H9 (cell line): Measurements from ENCODE around the gene GDPD2. TPM values are rescaled to one million over a fixed set of nuclear protein-coding genes. Genes with fewer than 3 reads are reported as not detected.

Experiments
- DNase-seq: peaks from one replicate; pipeline ENCODE4 v3.0.0-alpha.2; 2017
- H2AFZ ChIP-seq: one replicate; pipeline ENCODE4 v1.6.1; 2013; ENCODE audit warnings: mild to moderate bottlenecking, low read length, control low read depth, moderate library complexity
- H2AK5ac ChIP-seq: 2 replicates; pipeline ENCODE4 v1.6.1; 2013; ENCODE audit warnings: low read length, control low read depth, mixed read lengths; ENCODE audit not compliant: insufficient read length
- H2BK120ac ChIP-seq: one replicate; pipeline ENCODE4 v1.6.1; 2013; ENCODE audit warnings: low read depth, mild to moderate bottlenecking, low read length, control low read depth, inconsistent platforms; ENCODE audit not compliant: poor library complexity, severe bottlenecking
- H2BK12ac ChIP-seq: 2 replicates; pipeline ENCODE4 v1.6.1; 2013; ENCODE audit warnings: low read length, control low read depth, mixed read lengths, low read depth; ENCODE audit not compliant: insufficient read length
- H2BK15ac ChIP-seq: 2 replicates; pipeline ENCODE4 v1.6.1; 2013; ENCODE audit warnings: low read depth, low read length, control low read depth
- H2BK20ac ChIP-seq: one replicate; pipeline ENCODE4 v1.6.1; 2013; ENCODE audit warnings: low read depth, mild to moderate bottlenecking, low read length, control low read depth, inconsistent platforms; ENCODE audit not compliant: poor library complexity, severe bottlenecking
- H2BK5ac ChIP-seq: 2 replicates; pipeline ENCODE4 v1.6.1; 2013; ENCODE audit warnings: low read length, control low read depth, mixed read lengths; ENCODE audit not compliant: insufficient read length
- H3K14ac ChIP-seq: 2 replicates; pipeline ENCODE4 v1.6.1; 2013; ENCODE audit warnings: low read length, control low read depth; ENCODE audit not compliant: insufficient read depth
- H3K18ac ChIP-seq: 2 replicates; pipeline ENCODE4 v1.6.1; 2013; ENCODE audit warnings: low read depth, mild to moderate bottlenecking, mixed read lengths, low read length, control low read depth; ENCODE audit not compliant: insufficient read length
- H3K23ac ChIP-seq: 2 replicates; pipeline ENCODE4 v1.6.1; 2013; ENCODE audit warnings: low read length, control low read depth, mixed read lengths, low read depth; ENCODE audit not compliant: insufficient read length
- H3K23me2 ChIP-seq: 2 replicates; pipeline ENCODE4 v1.6.1; 2013; ENCODE audit warnings: low read depth, mild to moderate bottlenecking, mixed read lengths, low read length, control low read depth; ENCODE audit not compliant: insufficient read length, poor library complexity, severe bottlenecking
- H3K27ac ChIP-seq: 2 replicates; pipeline ENCODE4 v1.5.1; 2013; ENCODE audit warnings: low read length, control low read depth, mixed read lengths, low read depth; ENCODE audit not compliant: insufficient read length
- H3K27me3 ChIP-seq: 2 replicates; pipeline ENCODE4 v1.6.1; 2013; ENCODE audit warnings: low read length, control low read depth, inconsistent platforms; ENCODE audit not compliant: insufficient read depth
- H3K4ac ChIP-seq: 2 replicates; pipeline ENCODE4 v1.6.1; 2013; ENCODE audit warnings: low read depth, mild to moderate bottlenecking, control low read depth, inconsistent platforms, low read length, moderate library complexity
- H3K4me1 ChIP-seq: 2 replicates; pipeline ENCODE4 v1.6.1; 2013; ENCODE audit warnings: low read length, control low read depth, inconsistent platforms; ENCODE audit not compliant: insufficient read depth
- H3K4me2 ChIP-seq: 2 replicates; pipeline ENCODE4 v1.6.1; 2013; ENCODE audit warnings: low read length, control low read depth, mixed read lengths; ENCODE audit not compliant: insufficient read length, insufficient read depth
- H3K56ac ChIP-seq: 2 replicates; pipeline ENCODE4 v1.6.1; 2013; ENCODE audit warnings: low read depth, mild to moderate bottlenecking, mixed read lengths, low read length, control low read depth; ENCODE audit not compliant: insufficient read length
- H3K79me1 ChIP-seq: 2 replicates; pipeline ENCODE4 v1.6.1; 2013; ENCODE audit warnings: low read depth, mild to moderate bottlenecking, moderate library complexity, low read length, control low read depth, inconsistent platforms; ENCODE audit not compliant: insufficient read depth, poor library complexity, severe bottlenecking
- H3K79me2 ChIP-seq: 2 replicates; pipeline ENCODE4 v1.6.1; 2013; ENCODE audit warnings: low read length, control low read depth, inconsistent platforms; ENCODE audit not compliant: insufficient read depth
- H3K9ac ChIP-seq: 2 replicates; pipeline ENCODE4 v1.6.1; 2013; ENCODE audit warnings: low read length, control low read depth, mixed read lengths; ENCODE audit not compliant: insufficient read length; ENCODE audit errors: extremely low read depth
- H3K9me3 ChIP-seq: one replicate; pipeline ENCODE4 v1.6.1; 2013; ENCODE audit warnings: low read depth, low read length, inconsistent platforms; ENCODE audit not compliant: control insufficient read depth
- H3T11ph ChIP-seq: one replicate; pipeline ENCODE4 v1.6.1; 2013; ENCODE audit warnings: mild to moderate bottlenecking, low read length, control low read depth, inconsistent platforms
- H4K20me1 ChIP-seq: one replicate; pipeline ENCODE4 v1.6.1; 2013; ENCODE audit not compliant: control insufficient read depth, insufficient read length, insufficient read depth
- H4K5ac ChIP-seq: 2 replicates; pipeline ENCODE4 v1.6.1; 2013; ENCODE audit warnings: low read depth, mild to moderate bottlenecking, mixed read lengths, low read length, control low read depth; ENCODE audit not compliant: insufficient read length
- H4K8ac ChIP-seq: replicated peaks from 2 replicates; pipeline ENCODE4 v1.6.1; 2013; ENCODE audit warnings: low read length, control low read depth, mixed read lengths, low read depth; ENCODE audit not compliant: insufficient read length
- H4K91ac ChIP-seq: 2 replicates; pipeline ENCODE4 v1.6.1; 2013; ENCODE audit warnings: low read depth, mild to moderate bottlenecking, moderate library complexity, mixed read lengths, low read length, control low read depth; ENCODE audit not compliant: insufficient read length
- H3K27ac Mint-ChIP-seq, 3 experiments: 2 replicates in 2 of 3; 3 replicates in 1 of 3; pipeline ENCODE4 v1.8.0; 2020 to 2021; ENCODE audit warnings: mixed read lengths in 3 of 3, mild to moderate bottlenecking in 1 of 3, moderate library complexity in 1 of 3
- H3K27me3 Mint-ChIP-seq: 2 replicates; pipeline ENCODE4 v1.8.0; 2021; ENCODE audit warnings: low read depth, mild to moderate bottlenecking, moderate library complexity, mixed read lengths
- H3K36me3 Mint-ChIP-seq, 3 experiments: 2 replicates in 2 of 3; 3 replicates in 1 of 3; pipeline ENCODE4 v1.8.0; 2020 to 2021; ENCODE audit warnings: low read depth in 3 of 3, mixed read lengths in 3 of 3; ENCODE audit not compliant: insufficient read depth in 1 of 3
- H3K4me1 Mint-ChIP-seq, 2 experiments: 2 replicates each; pipeline ENCODE4 v1.8.0; 2020; ENCODE audit warnings: mixed read lengths in 2 of 2
- H3K4me3 Mint-ChIP-seq, 2 experiments: 2 replicates in 1 of 2; 3 replicates in 1 of 2; pipeline ENCODE4 v1.8.0; 2020 to 2021; ENCODE audit warnings: mild to moderate bottlenecking in 2 of 2, mixed read lengths in 2 of 2, moderate library complexity in 1 of 2
- H3K9me3 Mint-ChIP-seq, 2 experiments: 2 replicates in 1 of 2; 3 replicates in 1 of 2; pipeline ENCODE4 v1.8.0; 2020; ENCODE audit warnings: mild to moderate bottlenecking in 2 of 2, mixed read lengths in 2 of 2, moderate library complexity in 1 of 2
- CTCF ChIP-seq: fragments of 200-600 bp; sonication (generic); conservative IDR thresholded peaks from 3 replicates; pipeline ENCODE4 v1.8.0; 2021; ENCODE audit warnings: antibody characterized with exemption, mild to moderate bottlenecking
- WGBS: extraction: QIAGEN DNeasy Blood & Tissue Kit; methylation state at CpG from one replicate; pipeline ENCODE4 v1.1.7; 2013; ENCODE audit warnings: missing lambda C conversion rate, low lambda C conversion rate, mixed read lengths; ENCODE audit not compliant: insufficient read length; ENCODE audit errors: extremely low coverage; 5-methylcytosine and 5-hydroxymethylcytosine counted together
- total RNA-seq: library from RNA; stranded (reverse); gene quantifications from 2 replicates; pipeline ENCODE4 v1.2.1, GENCODE V29; 2021

GDPD2 gene
- total RNA-seq, 1 experiment from 2014 or later: 13.9 TPM

- Histone ChIP-seq H3K14ac (no peak overlapping the region), H2AFZ (no peak overlapping the region), H2BK15ac (no peak overlapping the region), H3K23ac (no peak overlapping the region), H3K27ac (peak overlapping the region; percentile 47), H3K27me3 (no peaks in the 10 kb centered on the region), H4K20me1 (no peaks in the 10 kb centered on the region), H3K9ac (no peak overlapping the region), H2BK120ac (no peak overlapping the region), H3K4me2 (peak overlapping the region; percentile 48), H3K79me2 (peaks cover 2% of the 10 kb centered on the region; the same call in 1 of the 2 replicates), H3K56ac (no peak overlapping the region), H3K4ac (no peak overlapping the region), H3K23me2 (no peaks in the 10 kb centered on the region), H2BK12ac (no peak overlapping the region), H3K79me1 (peaks cover 4% of the 10 kb centered on the region), H3K9me3 (peaks cover 31% of the 10 kb centered on the region), H2BK5ac (no peak overlapping the region), H4K5ac (no peak overlapping the region), H2AK5ac (no peak overlapping the region), H3K18ac (no peak overlapping the region), H3K4me1 (peaks cover 14% of the 10 kb centered on the region; the same call in 1 of the 2 replicates), H2BK20ac (no peak overlapping the region), H3T11ph (no peak overlapping the region), H4K8ac (no peak overlapping the region), H4K91ac (no peak overlapping the region)
- no CpG with 5 or more reads among the region's 4 CpGs for WGBS
- Mint-ChIP-seq H3K27me3 (no peaks in the 10 kb centered on the region), H3K27ac (peak overlapping the region in 2 of 3 experiments; percentile 93 to 96; a peak in 4 of 7 replicates), H3K36me3 (peaks cover 13 to 35% (median 26%) of the 10 kb centered on the region in 3 experiments), H3K4me1 (peaks cover 79 to 84% of the 10 kb centered on the region in 2 experiments), H3K4me3 (peak overlapping the region; percentile 26 to 68; a peak in 4 of 5 replicates), H3K9me3 (peaks cover 58 to 70% of the 10 kb centered on the region in 2 experiments)
- DNase-seq: no peak
- TF ChIP-seq CTCF: no peak
Observed at GRCh38 chrX:70477734-70478075, 54.6 kb downstream of the GDPD2 start.
